Measurements from ENCODE around the gene TNFSF10. TPM values are rescaled to one million over a fixed set of nuclear protein-coding genes. Genes with fewer than 3 reads are reported as not detected.
"Not testable (repeated sequence)": the region's sequence is repeated elsewhere in the genome, so short reads cannot be mapped to it uniquely, and the experiment has no call there.

TNFSF10 gene
- total and polyA plus RNA-seq, 2 experiments from 2014 or later, result 13.0 to 21.3 TPM

DNA sequence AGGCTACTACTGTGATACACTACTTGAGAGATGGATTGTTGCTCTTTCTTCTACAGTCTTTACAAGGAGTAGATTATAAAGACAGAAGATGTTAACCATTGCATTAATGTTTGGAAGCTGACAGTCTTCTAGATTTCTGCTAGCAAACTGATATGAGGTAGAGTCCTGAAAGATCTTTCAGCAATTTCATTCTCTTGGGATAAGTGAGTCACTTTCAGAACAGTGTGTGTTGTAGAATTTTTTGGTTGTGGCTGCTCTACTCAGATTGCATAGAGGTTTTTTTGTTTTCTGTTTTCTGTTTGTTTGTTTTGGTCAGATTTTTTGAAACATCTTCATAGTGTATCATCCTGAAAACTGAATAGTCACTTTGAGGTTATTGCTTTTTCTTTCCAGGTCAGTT, 17.1 kb downstream of the TNFSF10 start:
- H3K36me3 ChIP-seq (replicated peaks; ENCODE audit: insufficient read depth, low read depth), result no peaks in the 10 kb centered on the region
- H3K27me3 ChIP-seq, result no peaks in the 10 kb centered on the region

DNA sequence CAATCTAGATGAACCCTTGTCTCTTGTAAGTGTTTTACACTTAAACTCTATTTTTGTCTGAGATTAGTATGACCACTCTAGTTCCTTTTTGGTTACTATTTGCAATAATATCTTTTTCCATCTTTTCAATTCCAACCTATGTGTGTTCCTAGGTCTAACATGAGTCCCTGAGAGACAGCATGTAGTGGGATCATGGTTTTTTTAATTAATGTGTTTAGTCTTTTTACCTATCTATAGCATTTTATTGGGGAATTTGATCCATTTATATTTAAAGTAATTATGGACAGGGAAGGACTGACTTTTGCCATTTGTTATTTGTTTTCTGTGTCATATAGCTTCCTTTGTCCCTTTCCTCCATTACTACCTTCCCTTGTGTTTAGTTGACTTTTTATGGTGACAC, 21.7 kb downstream of the TNFSF10 start:
- Histone ChIP-seq H3K79me2 (no peaks in the 10 kb centered on the region), H3K4me3 (no peak overlapping the region), H3K27me3 (no peaks in the 10 kb centered on the region), H2AFZ (no peak overlapping the region), H3K9me2 (replicated peaks; ENCODE audit: insufficient read depth) (no peaks in the 10 kb centered on the region), H3K4me2 (no peak overlapping the region), H3K4me1 (ENCODE audit: insufficient read depth) (no peaks in the 10 kb centered on the region), H3K27ac (no peak overlapping the region), H3K9me3 (ENCODE audit: low read depth) (no peaks in the 10 kb centered on the region), H3K36me3 (replicated peaks; ENCODE audit: insufficient read depth, low read depth) (no peaks in the 10 kb centered on the region), H4K20me1 (ENCODE audit: insufficient read depth, poor library complexity, severe bottlenecking) (no peaks in the 10 kb centered on the region)
- TF ChIP-seq EZH2phosphoT487 (IDR thresholded peaks at IDR 0.05; ENCODE audit: low read depth, severe bottlenecking, unreplicated experiment) (no peak), EZH2 (IDR thresholded peaks at IDR 0.05; ENCODE audit: borderline replicate concordance) (no peak)
- TF ChIP-seq, protein P1, sequence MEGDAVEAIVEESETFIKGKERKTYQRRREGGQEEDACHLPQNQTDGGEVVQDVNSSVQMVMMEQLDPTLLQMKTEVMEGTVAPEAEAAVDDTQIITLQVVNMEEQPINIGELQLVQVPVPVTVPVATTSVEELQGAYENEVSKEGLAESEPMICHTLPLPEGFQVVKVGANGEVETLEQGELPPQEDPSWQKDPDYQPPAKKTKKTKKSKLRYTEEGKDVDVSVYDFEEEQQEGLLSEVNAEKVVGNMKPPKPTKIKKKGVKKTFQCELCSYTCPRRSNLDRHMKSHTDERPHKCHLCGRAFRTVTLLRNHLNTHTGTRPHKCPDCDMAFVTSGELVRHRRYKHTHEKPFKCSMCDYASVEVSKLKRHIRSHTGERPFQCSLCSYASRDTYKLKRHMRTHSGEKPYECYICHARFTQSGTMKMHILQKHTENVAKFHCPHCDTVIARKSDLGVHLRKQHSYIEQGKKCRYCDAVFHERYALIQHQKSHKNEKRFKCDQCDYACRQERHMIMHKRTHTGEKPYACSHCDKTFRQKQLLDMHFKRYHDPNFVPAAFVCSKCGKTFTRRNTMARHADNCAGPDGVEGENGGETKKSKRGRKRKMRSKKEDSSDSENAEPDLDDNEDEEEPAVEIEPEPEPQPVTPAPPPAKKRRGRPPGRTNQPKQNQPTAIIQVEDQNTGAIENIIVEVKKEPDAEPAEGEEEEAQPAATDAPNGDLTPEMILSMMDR (IDR thresholded peaks at IDR 0.05; ENCODE audit: poor library complexity), result no peak
- no peak for DNase-seq (ENCODE audit: low spot score)

More for the DNA sequence above, 17.1 kb downstream of the TNFSF10 start:
- Histone ChIP-seq H3K9me2 (replicated peaks; ENCODE audit: insufficient read depth) (no peaks in the 10 kb centered on the region), H3K4me2 (no peak overlapping the region), H3K4me3 (no peak overlapping the region), H3K4me1 (ENCODE audit: insufficient read depth) (no peaks in the 10 kb centered on the region), H2AFZ (no peak overlapping the region), H3K27ac (no peak overlapping the region), H4K20me1 (ENCODE audit: insufficient read depth, poor library complexity, severe bottlenecking) (no peaks in the 10 kb centered on the region), H3K9me3 (ENCODE audit: low read depth) (no peaks in the 10 kb centered on the region), H3K79me2 (no peaks in the 10 kb centered on the region)
- no peak for DNase-seq (ENCODE audit: low spot score)
- TF ChIP-seq EZH2 (IDR thresholded peaks at IDR 0.05; ENCODE audit: borderline replicate concordance), result no peak
- TF ChIP-seq EZH2phosphoT487 (IDR thresholded peaks at IDR 0.05; ENCODE audit: low read depth, severe bottlenecking, unreplicated experiment), result no peak
- TF ChIP-seq, protein P1 (IDR thresholded peaks at IDR 0.05; ENCODE audit: poor library complexity), result no peak

DNA sequence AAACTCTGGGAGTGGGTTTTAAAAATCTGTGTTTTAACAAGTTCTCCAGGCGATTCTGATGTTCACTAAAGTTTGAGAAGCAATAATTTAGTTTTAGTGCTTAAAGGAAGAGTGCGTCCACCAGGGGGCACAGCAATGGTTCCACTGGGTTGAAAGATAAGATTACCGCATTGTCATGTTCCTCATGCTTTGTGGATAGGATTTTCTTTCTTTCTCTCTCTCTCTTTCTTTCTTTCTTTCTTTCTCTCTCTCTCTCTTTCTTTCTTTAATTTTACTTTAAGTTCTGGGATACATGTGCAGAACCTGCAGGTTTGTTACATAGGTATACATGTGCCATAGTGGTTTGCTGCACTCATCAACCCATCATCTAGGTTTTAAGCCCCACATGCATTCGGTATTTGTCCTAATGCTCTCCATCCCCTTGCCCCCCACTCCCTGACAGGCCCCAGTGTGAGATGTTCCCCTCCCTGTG, 33.0 kb downstream of the TNFSF10 start:
- H3K4me3 ChIP-seq; H4K20me1 ChIP-seq (ENCODE audit: insufficient read depth, poor library complexity, severe bottlenecking); H3K27me3 ChIP-seq; H3K9me3 ChIP-seq (ENCODE audit: low read depth); H3K36me3 ChIP-seq (replicated peaks; ENCODE audit: insufficient read depth, low read depth); H2AFZ ChIP-seq; H3K27ac ChIP-seq; H3K4me2 ChIP-seq; H3K4me1 ChIP-seq (ENCODE audit: insufficient read depth); H3K79me2 ChIP-seq; H3K9me2 ChIP-seq (replicated peaks; ENCODE audit: insufficient read depth): not testable (repeated sequence)
- WGBS (ENCODE audit: low lambda C conversion rate, missing lambda C conversion rate), result 31% methylated on average over 4 of the region's 4 CpGs
- peak; percentile 85 for DNase-seq (ENCODE audit: low spot score)
- TF ChIP-seq, protein P1 (IDR thresholded peaks at IDR 0.05; ENCODE audit: poor library complexity), result peak; percentile 82

DNA sequence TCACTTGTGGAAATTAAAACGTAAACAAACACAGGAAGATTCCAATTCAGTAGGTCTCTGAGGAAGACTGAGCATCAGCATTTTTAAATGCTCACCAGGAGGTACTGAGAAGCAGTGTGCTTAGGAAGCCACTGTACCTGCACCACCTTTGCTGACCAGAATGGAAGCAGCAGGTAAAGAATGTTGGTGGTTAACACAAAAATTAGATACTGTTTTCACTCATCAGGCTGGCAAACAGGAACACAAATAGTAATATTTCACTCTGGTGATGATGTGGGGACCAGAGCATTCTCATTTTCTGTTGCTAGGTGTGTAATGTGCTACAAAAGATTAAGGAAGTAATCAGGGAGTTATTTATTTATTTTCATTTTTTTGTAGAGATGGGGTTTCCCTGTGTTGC, 45.1 kb downstream of the TNFSF10 start:
- no peak overlapping the region for H3K4me2 ChIP-seq
- no peak for DNase-seq (ENCODE audit: low spot score)
- H3K27ac ChIP-seq, result no peak overlapping the region
- H3K9me2 ChIP-seq (replicated peaks; ENCODE audit: insufficient read depth), result no peaks in the 10 kb centered on the region
- H4K20me1 ChIP-seq (ENCODE audit: insufficient read depth, poor library complexity, severe bottlenecking), result no peaks in the 10 kb centered on the region
- H2AFZ ChIP-seq, result no peak overlapping the region
- no peaks in the 10 kb centered on the region for H3K27me3 ChIP-seq
- no peaks in the 10 kb centered on the region for H3K79me2 ChIP-seq
- no peaks in the 10 kb centered on the region for H3K4me1 ChIP-seq (ENCODE audit: insufficient read depth)
- no peak for TF ChIP-seq EZH2 (IDR thresholded peaks at IDR 0.05; ENCODE audit: borderline replicate concordance)
- TF ChIP-seq, protein P1 (IDR thresholded peaks at IDR 0.05; ENCODE audit: poor library complexity), result no peak
- TF ChIP-seq EZH2phosphoT487 (IDR thresholded peaks at IDR 0.05; ENCODE audit: low read depth, severe bottlenecking, unreplicated experiment), result no peak
- no peaks in the 10 kb centered on the region for H3K9me3 ChIP-seq (ENCODE audit: low read depth)
- no peaks in the 10 kb centered on the region for H3K36me3 ChIP-seq (replicated peaks; ENCODE audit: insufficient read depth, low read depth)
- H3K4me3 ChIP-seq, result no peak overlapping the region
- 83% methylated on average over 1 of the region's 1 CpG for WGBS (ENCODE audit: low lambda C conversion rate, missing lambda C conversion rate)

All from hepatocyte (in vitro differentiated cells).